Activated T-cell treated with anti-CD3 and anti-CD28 coated beads, Interleukin-2, amount 50 U/mL, for 24 hours (primary cell): Measurements from ENCODE around the gene JAM2.
"Not testable (repeated sequence)": the region's sequence is repeated elsewhere in the genome, so short reads cannot be mapped to it uniquely, and the experiment has no call there.

ENCODE experiments used
- DNase-seq: peaks from one replicate; pipeline ENCODE4 v3.0.0-alpha.2; 2020
- H3K27ac Mint-ChIP-seq: 2 replicates; pipeline ENCODE4 v1.8.0; 2020; ENCODE audit warnings: mild to moderate bottlenecking, mixed read lengths
- H3K27me3 Mint-ChIP-seq: 2 replicates; pipeline ENCODE4 v1.8.0; 2020; ENCODE audit warnings: mixed read lengths
- H3K36me3 Mint-ChIP-seq: 2 replicates; pipeline ENCODE4 v1.8.0; 2020; ENCODE audit warnings: low read depth, mixed read lengths
- H3K4me1 Mint-ChIP-seq: 2 replicates; pipeline ENCODE4 v1.8.0; 2020; ENCODE audit warnings: low read depth, mixed read lengths
- H3K4me3 Mint-ChIP-seq: 2 replicates; pipeline ENCODE4 v1.8.0; 2020; ENCODE audit warnings: mild to moderate bottlenecking, moderate library complexity, mixed read lengths
- H3K9me3 Mint-ChIP-seq: 2 replicates; pipeline ENCODE4 v1.8.0; 2020; ENCODE audit warnings: mixed read lengths

The JAM2 gene

GRCh38 chr21:25670726-25671125, 31.7 kb downstream of the JAM2 start:
- no peaks in the 10 kb centered on the region for H3K36me3 Mint-ChIP-seq
- no peak for DNase-seq
- no peak overlapping the region for H3K27ac Mint-ChIP-seq
- H3K9me3 Mint-ChIP-seq, result no peaks in the 10 kb centered on the region
- no peak overlapping the region for H3K4me3 Mint-ChIP-seq
- peaks cover 4% of the 10 kb centered on the region for H3K27me3 Mint-ChIP-seq
- no peaks in the 10 kb centered on the region for H3K4me1 Mint-ChIP-seq

- Mint-ChIP-seq H3K9me3 (no peaks in the 10 kb centered on the region), H3K27ac (no peak overlapping the region), H3K4me3 (no peak overlapping the region), H3K27me3 (no peaks in the 10 kb centered on the region), H3K36me3 (no peaks in the 10 kb centered on the region), H3K4me1 (no peaks in the 10 kb centered on the region)
- no peak for DNase-seq
Observed at GRCh38 chr21:25676451-25676850, 37.4 kb downstream of the JAM2 start.

DNA sequence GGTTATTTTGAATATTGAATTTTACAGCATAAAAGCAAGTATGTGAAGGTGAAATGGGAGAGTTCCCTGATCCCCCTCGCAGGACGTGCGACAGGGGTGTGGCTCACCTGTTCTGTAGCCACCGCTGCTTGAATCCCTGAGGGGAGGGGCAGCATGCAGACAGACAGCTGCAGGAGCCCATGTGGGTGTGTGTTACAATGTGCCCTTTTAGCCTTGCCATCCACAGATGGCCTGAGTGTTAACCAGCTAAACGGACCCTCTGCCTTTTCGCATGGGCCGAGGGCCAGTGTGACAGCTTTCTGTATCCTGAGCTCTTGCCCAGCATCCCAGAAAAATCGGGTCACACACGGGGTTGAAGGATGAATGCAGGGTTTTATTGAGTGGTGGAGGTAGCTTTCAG, 43.3 kb downstream of the JAM2 start:
- H3K36me3 Mint-ChIP-seq, result no peaks in the 10 kb centered on the region
- DNase-seq, result no peak
- H3K9me3 Mint-ChIP-seq, result no peaks in the 10 kb centered on the region
- H3K4me1 Mint-ChIP-seq, result no peaks in the 10 kb centered on the region
- H3K4me3 Mint-ChIP-seq, result no peak overlapping the region
- no peak overlapping the region for H3K27ac Mint-ChIP-seq
- H3K27me3 Mint-ChIP-seq, result no peaks in the 10 kb centered on the region

GRCh38 chr21:25687787-25688186, 48.7 kb downstream of the JAM2 start:
- Mint-ChIP-seq H3K27ac (no peak overlapping the region), H3K9me3 (no peaks in the 10 kb centered on the region), H3K27me3 (peaks cover 2% of the 10 kb centered on the region), H3K36me3 (no peaks in the 10 kb centered on the region), H3K4me3 (no peak overlapping the region), H3K4me1 (no peaks in the 10 kb centered on the region)
- DNase-seq, result no peak

GRCh38 chr21:25688275-25689155, 49.5 kb downstream of the JAM2 start:
- Mint-ChIP-seq H3K4me1 (no peaks in the 10 kb centered on the region), H3K27ac (no peak overlapping the region), H3K9me3 (no peaks in the 10 kb centered on the region), H3K4me3 (no peak overlapping the region), H3K27me3 (peaks cover 2% of the 10 kb centered on the region), H3K36me3 (no peaks in the 10 kb centered on the region)
- no peak for DNase-seq

- Mint-ChIP-seq H3K27me3 (peaks cover 2% of the 10 kb centered on the region), H3K4me1 (no peaks in the 10 kb centered on the region), H3K9me3 (no peaks in the 10 kb centered on the region), H3K27ac (no peak overlapping the region), H3K4me3 (no peak overlapping the region), H3K36me3 (no peaks in the 10 kb centered on the region)
- no peak for DNase-seq
Observed at GRCh38 chr21:25689226-25689625, 50.2 kb downstream of the JAM2 start.

DNA sequence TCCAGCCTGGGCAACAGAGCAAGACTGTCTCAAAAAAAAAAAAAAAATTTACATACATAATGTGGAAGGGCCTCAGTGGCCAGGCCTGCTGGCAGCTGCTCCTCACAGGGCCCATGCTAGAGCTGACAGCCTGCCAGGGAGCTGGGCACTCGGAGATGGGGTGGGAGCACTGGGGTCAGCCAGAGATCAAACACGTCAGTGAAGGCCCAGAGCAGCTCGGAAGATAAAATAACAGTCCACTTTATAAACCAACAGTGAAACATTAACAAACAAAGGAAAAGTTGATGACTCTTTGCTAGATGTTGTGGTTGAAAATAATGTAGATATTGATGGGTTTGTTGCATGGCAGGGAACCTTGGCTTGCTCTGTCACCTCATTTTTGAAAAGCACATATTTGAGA, 52.9 kb downstream of the JAM2 start:
- Mint-ChIP-seq H3K27ac (no peak overlapping the region), H3K36me3 (no peaks in the 10 kb centered on the region), H3K4me3 (no peak overlapping the region), H3K4me1 (no peaks in the 10 kb centered on the region), H3K27me3 (peaks cover 2% of the 10 kb centered on the region), H3K9me3 (no peaks in the 10 kb centered on the region)
- no peak for DNase-seq

DNA sequence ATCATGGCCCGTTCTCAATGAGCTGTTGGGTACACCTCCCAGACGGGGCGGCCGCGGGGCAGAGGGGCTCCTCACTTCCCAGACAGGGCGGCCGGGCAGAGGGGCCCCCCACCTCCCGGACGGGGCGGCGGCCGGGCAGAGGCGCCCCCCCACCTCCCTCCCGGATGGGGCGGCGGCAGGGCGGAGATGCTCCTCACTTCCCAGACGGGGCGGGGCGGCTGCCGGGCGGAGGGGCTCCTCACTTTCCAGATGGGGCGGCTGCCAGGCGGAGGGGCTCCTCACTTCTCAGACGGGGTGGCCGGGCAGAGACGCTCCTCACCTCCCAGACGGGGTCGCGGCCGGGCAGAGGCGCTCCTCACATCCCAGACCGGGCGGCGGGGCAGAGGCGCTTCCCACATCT, 56.4 kb downstream of the JAM2 start:
- H3K4me3 Mint-ChIP-seq, H3K4me1 Mint-ChIP-seq, H3K27me3 Mint-ChIP-seq, H3K36me3 Mint-ChIP-seq, H3K27ac Mint-ChIP-seq, H3K9me3 Mint-ChIP-seq, DNase-seq: not testable (repeated sequence)

DNA sequence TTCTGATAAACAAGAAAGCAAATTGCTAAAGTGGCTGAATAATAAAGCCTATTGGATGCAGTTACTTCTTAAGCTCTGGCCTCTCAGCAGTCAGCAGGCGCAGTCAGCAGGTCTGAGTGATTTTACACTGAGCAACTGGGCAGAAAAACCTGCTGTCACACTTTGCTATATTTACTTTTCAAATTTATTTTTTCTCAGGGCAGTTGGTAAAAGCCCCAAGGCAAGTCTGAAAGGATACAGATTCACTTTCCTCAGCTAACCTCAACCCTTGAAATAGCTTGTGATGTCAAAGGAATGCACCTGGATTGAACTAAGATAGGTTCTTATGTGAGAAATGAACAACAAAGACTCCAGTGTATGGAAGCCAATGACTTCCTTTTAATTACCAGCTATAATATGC, 61.7 kb downstream of the JAM2 start:
- Mint-ChIP-seq H3K27ac (no peak overlapping the region), H3K9me3 (no peaks in the 10 kb centered on the region), H3K36me3 (no peaks in the 10 kb centered on the region), H3K4me1 (no peaks in the 10 kb centered on the region), H3K27me3 (no peaks in the 10 kb centered on the region), H3K4me3 (no peak overlapping the region)
- no peak for DNase-seq

DNA sequence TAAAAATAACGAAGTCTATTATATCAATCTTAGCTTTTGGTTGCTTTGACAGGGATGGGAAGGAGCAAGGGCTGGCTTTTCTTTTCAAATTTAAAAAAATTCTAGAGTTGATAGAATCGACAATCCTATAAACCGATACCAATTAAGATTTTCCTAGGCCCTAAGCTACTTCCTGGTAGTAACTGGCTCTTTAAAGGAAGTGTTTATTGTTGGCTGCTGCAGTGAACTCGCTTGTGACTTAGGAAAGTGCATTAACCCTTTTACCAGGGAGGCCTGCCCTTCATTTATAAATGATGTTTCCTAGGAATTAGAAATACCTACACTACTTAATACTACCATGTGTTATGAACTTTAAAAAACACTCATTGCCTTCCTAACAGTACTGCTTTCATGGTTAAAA, 62.5 kb downstream of the JAM2 start:
- Mint-ChIP-seq H3K9me3 (no peaks in the 10 kb centered on the region), H3K4me1 (no peaks in the 10 kb centered on the region), H3K27ac (no peak overlapping the region), H3K27me3 (no peaks in the 10 kb centered on the region), H3K36me3 (no peaks in the 10 kb centered on the region), H3K4me3 (no peak overlapping the region)
- DNase-seq, result no peak

- no peaks in the 10 kb centered on the region for H3K27me3 Mint-ChIP-seq
- H3K9me3 Mint-ChIP-seq, result no peaks in the 10 kb centered on the region
- DNase-seq, result peak; percentile 44
- H3K4me1 Mint-ChIP-seq, result peaks cover 2% of the 10 kb centered on the region
- H3K27ac Mint-ChIP-seq, result no peak overlapping the region
- H3K4me3 Mint-ChIP-seq, result no peak overlapping the region
- no peaks in the 10 kb centered on the region for H3K36me3 Mint-ChIP-seq
Observed at GRCh38 chr21:25708467-25709065, 69.5 kb downstream of the JAM2 start.

- no peak for DNase-seq
- no peak overlapping the region for H3K4me3 Mint-ChIP-seq
- H3K4me1 Mint-ChIP-seq, result peaks cover 4% of the 10 kb centered on the region
- no peaks in the 10 kb centered on the region for H3K9me3 Mint-ChIP-seq
- no peaks in the 10 kb centered on the region for H3K27me3 Mint-ChIP-seq
- no peak overlapping the region for H3K27ac Mint-ChIP-seq
- H3K36me3 Mint-ChIP-seq, result no peaks in the 10 kb centered on the region
Observed at GRCh38 chr21:25709684-25710265, 70.7 kb downstream of the JAM2 start.

- Mint-ChIP-seq H3K27ac (no peak overlapping the region), H3K4me1 (peaks cover 4% of the 10 kb centered on the region), H3K27me3 (no peaks in the 10 kb centered on the region), H3K4me3 (no peak overlapping the region), H3K36me3 (no peaks in the 10 kb centered on the region), H3K9me3 (no peaks in the 10 kb centered on the region)
- DNase-seq, result no peak
Observed at GRCh38 chr21:25710550-25710949, 71.5 kb downstream of the JAM2 start.

- not testable (repeated sequence) for H3K4me1 Mint-ChIP-seq, H3K4me3 Mint-ChIP-seq, H3K36me3 Mint-ChIP-seq, H3K27me3 Mint-ChIP-seq, DNase-seq, H3K27ac Mint-ChIP-seq, H3K9me3 Mint-ChIP-seq
Observed at GRCh38 chr21:25714066-25714465, 75.0 kb downstream of the JAM2 start.

- Mint-ChIP-seq H3K9me3 (no peaks in the 10 kb centered on the region), H3K36me3 (peaks cover 24% of the 10 kb centered on the region), H3K27ac (peak overlapping the region; percentile 34), H3K27me3 (no peaks in the 10 kb centered on the region), H3K4me1 (peaks cover 4% of the 10 kb centered on the region), H3K4me3 (no peak overlapping the region)
- no peak for DNase-seq
Observed at GRCh38 chr21:25717491-25718147, 78.6 kb downstream of the JAM2 start.
